PFSK-1 (cell line): Measurements from ENCODE around the gene WDR7.

Source experiments
- POLR2AphosphoS5 ChIP-seq: IDR thresholded peaks from 2 replicates; pipeline ENCODE4 v1.6.1; 2012; ENCODE audit warnings: low read depth, mild to moderate bottlenecking, control low read depth, low read length, moderate library complexity
- REST ChIP-seq, 2 experiments: IDR thresholded peaks; 2 replicates each; pipeline versions ENCODE4 v1.6.1 to v1.8.0; 2011 to 2012; ENCODE audit warnings: low read depth in 2 of 2, low read length in 2 of 2, control low read depth in 1 of 2, inconsistent platforms in 1 of 2, mild to moderate bottlenecking in 1 of 2, moderate library complexity in 1 of 2; ENCODE audit not compliant: insufficient read depth in 1 of 2
- SIN3A ChIP-seq: IDR thresholded peaks from 2 replicates; pipeline ENCODE4 v1.6.1; 2012; ENCODE audit warnings: mild to moderate bottlenecking, low read length, moderate library complexity, borderline replicate concordance; ENCODE audit not compliant: insufficient read depth
- TAF1 ChIP-seq: IDR thresholded peaks from 2 replicates; pipeline ENCODE4 v1.6.1; 2012; ENCODE audit warnings: low read length, control low read depth, borderline replicate concordance; ENCODE audit not compliant: insufficient read depth

GRCh38 chr18:56990678-56991077 is 339.5 kb downstream of the WDR7 start:
- TF ChIP-seq POLR2AphosphoS5: no peak
- no peak for TF ChIP-seq SIN3A
- no peak for TF ChIP-seq REST (IDR thresholded peaks at IDR 0.05; ENCODE audit: insufficient read depth in 1 of 2, low read depth in 2 of 2, low read length in 2 of 2)
- TF ChIP-seq TAF1: no peak
